Measurements from ENCODE around the gene COL27A1.

The COL27A1 gene

DNA sequence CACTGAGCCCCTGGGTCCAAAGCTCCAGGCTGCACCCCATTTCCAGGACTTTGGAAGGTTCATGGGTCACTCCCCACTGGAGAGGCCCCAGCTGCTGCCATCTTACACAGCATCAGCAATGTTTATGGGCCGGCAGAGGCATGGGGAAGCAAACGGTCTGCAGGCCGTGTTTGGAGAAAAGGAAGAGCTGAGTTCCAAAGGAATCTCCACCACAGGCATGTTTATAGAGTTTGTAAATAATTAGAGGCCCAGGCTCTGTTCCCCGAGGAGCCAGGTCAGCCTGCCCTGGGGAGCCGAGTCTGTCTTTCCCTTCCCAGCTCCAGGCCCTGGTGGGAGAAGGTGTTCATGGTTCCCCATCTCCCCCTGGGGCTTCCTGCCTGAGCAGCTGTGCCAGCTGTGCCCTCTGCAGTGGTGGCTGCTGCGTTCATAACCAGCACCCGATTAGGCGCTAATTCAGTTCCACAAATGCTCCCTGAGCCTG is 64.8 kb downstream of the COL27A1 start (continued):
- TF ChIP-seq ZNF660 (tag by site-specific recombination; IDR thresholded peaks at IDR 0.05) = no peak
- TF ChIP-seq ZNF202 (tag by site-specific recombination; IDR thresholded peaks at IDR 0.05; ENCODE audit: borderline replicate concordance) = no peak
- no peak for TF ChIP-seq ZFP69B (tag by site-specific recombination; IDR thresholded peaks at IDR 0.05)
- TF ChIP-seq, protein P1, sequence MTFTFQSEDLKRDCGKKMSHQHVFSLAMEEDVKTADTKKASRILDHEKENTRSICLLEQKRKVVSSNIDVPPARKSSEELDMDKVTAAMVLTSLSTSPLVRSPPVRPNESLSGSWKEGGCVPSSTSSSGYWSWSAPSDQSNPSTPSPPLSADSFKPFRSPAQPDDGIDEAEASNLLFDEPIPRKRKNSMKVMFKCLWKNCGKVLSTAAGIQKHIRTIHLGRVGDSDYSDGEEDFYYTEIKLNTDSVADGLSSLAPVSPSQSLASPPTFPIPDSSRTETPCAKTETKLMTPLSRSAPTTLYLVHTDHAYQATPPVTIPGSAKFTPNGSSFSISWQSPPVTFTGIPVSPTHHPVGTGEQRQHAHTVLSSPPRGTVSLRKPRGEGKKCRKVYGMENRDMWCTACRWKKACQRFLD (tag by site-specific recombination; IDR thresholded peaks at IDR 0.05) = no peak
- no peak for TF ChIP-seq PRDM4 (tag by site-specific recombination; IDR thresholded peaks at IDR 0.05)

- TF ChIP-seq ZNF335 (tag by site-specific recombination; conservative IDR thresholded peaks at IDR 0.05) (no peak), ZSCAN30 (tag by site-specific recombination; IDR thresholded peaks at IDR 0.05) (no peak), SP2 (tag by site-specific recombination; IDR thresholded peaks at IDR 0.05) (no peak), ATF2 (tag by site-specific recombination; IDR thresholded peaks at IDR 0.05; ENCODE audit: low read depth) (no peak), ZNF433 (tag by site-specific recombination; IDR thresholded peaks at IDR 0.05; ENCODE audit: low read depth) (no peak), ZNF670 (tag by site-specific recombination; IDR thresholded peaks at IDR 0.05; ENCODE audit: low read depth) (no peak), ZNF175 (tag by site-specific recombination; IDR thresholded peaks at IDR 0.05) (no peak), ZFHX2 (tag by site-specific recombination; conservative IDR thresholded peaks at IDR 0.05) (no peak), ZNF544 (tag by site-specific recombination; IDR thresholded peaks at IDR 0.05) (no peak), ZNF521 (tag by site-specific recombination; IDR thresholded peaks at IDR 0.05) (no peak)
- TF ChIP-seq, protein P2, sequence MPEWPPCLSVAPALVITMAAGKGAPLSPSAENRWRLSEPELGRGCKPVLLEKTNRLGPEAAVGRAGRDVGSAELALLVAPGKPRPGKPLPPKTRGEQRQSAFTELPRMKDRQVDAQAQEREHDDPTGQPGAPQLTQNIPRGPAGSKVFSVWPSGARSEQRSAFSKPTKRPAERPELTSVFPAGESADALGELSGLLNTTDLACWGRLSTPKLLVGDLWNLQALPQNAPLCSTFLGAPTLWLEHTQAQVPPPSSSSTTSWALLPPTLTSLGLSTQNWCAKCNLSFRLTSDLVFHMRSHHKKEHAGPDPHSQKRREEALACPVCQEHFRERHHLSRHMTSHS (tag by site-specific recombination; IDR thresholded peaks at IDR 0.05) = no peak
- no peak overlapping the region for H3K27ac ChIP-seq (ENCODE audit: extremely low read depth, low read depth, low read length)
- no peak overlapping the region for H3K4me3 ChIP-seq (ENCODE audit: low read depth, low read length)
- H3K36me3 ChIP-seq (ENCODE audit: control insufficient read depth in 2 of 2, insufficient read depth in 1 of 2, low read length in 2 of 2) = no peaks in the 10 kb centered on the region
- POLR2A ChIA-PET = no interaction called here
- no peaks in the 10 kb centered on the region for H3K9me3 ChIP-seq (ENCODE audit: control insufficient read depth, insufficient read depth, low read depth, low read length)
- CTCF ChIA-PET = no interaction called here
- no peaks in the 10 kb centered on the region for H3K4me1 ChIP-seq (ENCODE audit: control insufficient read depth, insufficient read depth, low read length)
Observed at GRCh38 chr9:114221706-114222465, 66.5 kb downstream of the COL27A1 start.

All from HEK293 (cell line).